PFSK-1 (cell line): ENCODE data around the gene CETN3.

ENCODE experiments used
- FOXP2 ChIP-seq: optimal IDR thresholded peaks from 2 replicates; pipeline ENCODE3; 2011; ENCODE audit warnings: borderline replicate concordance, control low read depth, inconsistent platforms; ENCODE audit not compliant: insufficient read depth; ENCODE audit errors: extremely low read length, extremely low read depth
- POLR2AphosphoS5 ChIP-seq: IDR thresholded peaks from 2 replicates; pipeline ENCODE4 v1.6.1; 2012; ENCODE audit warnings: low read depth, mild to moderate bottlenecking, control low read depth, low read length, moderate library complexity
- REST ChIP-seq, 2 experiments: IDR thresholded peaks; 2 replicates each; pipeline versions ENCODE4 v1.6.1 to v1.8.0; 2011 to 2012; ENCODE audit warnings: low read depth in 2 of 2, low read length in 2 of 2, control low read depth in 1 of 2, inconsistent platforms in 1 of 2, mild to moderate bottlenecking in 1 of 2, moderate library complexity in 1 of 2; ENCODE audit not compliant: insufficient read depth in 1 of 2
- SIN3A ChIP-seq: IDR thresholded peaks from 2 replicates; pipeline ENCODE4 v1.6.1; 2012; ENCODE audit warnings: mild to moderate bottlenecking, low read length, moderate library complexity, borderline replicate concordance; ENCODE audit not compliant: insufficient read depth
- TAF1 ChIP-seq: IDR thresholded peaks from 2 replicates; pipeline ENCODE4 v1.6.1; 2012; ENCODE audit warnings: low read length, control low read depth, borderline replicate concordance; ENCODE audit not compliant: insufficient read depth

The CETN3 gene

GRCh38 chr5:90434116-90434714, 24.7 kb upstream of the CETN3 start:
- TF ChIP-seq SIN3A (no peak), REST (IDR thresholded peaks at IDR 0.05; ENCODE audit: insufficient read depth in 1 of 2, low read depth in 2 of 2, low read length in 2 of 2) (no peak), POLR2AphosphoS5 (no peak), FOXP2 (no peak), TAF1 (no peak)

GRCh38 chr5:90424245-90424644, 14.7 kb upstream of the CETN3 start:
- TF ChIP-seq FOXP2 (no peak), REST (IDR thresholded peaks at IDR 0.05; ENCODE audit: insufficient read depth in 1 of 2, low read depth in 2 of 2, low read length in 2 of 2) (no peak), TAF1 (no peak), SIN3A (no peak), POLR2AphosphoS5 (no peak)

- TF ChIP-seq POLR2AphosphoS5 (no peak), REST (IDR thresholded peaks at IDR 0.05; ENCODE audit: insufficient read depth in 1 of 2, low read depth in 2 of 2, low read length in 2 of 2) (no peak), FOXP2 (no peak), SIN3A (no peak), TAF1 (no peak)
Measured at GRCh38 chr5:90421136-90421535, 11.6 kb upstream of the CETN3 start.

GRCh38 chr5:90418214-90418613, 8.7 kb upstream of the CETN3 start:
- TF ChIP-seq REST (IDR thresholded peaks at IDR 0.05; ENCODE audit: insufficient read depth in 1 of 2, low read depth in 2 of 2, low read length in 2 of 2) (no peak), POLR2AphosphoS5 (no peak), SIN3A (no peak), FOXP2 (no peak), TAF1 (no peak)

GRCh38 chr5:90410178-90410762, 714 bp upstream of the CETN3 start:
- TF ChIP-seq REST (IDR thresholded peaks at IDR 0.05; ENCODE audit: insufficient read depth in 1 of 2, low read depth in 2 of 2, low read length in 2 of 2) (no peak), TAF1 (no peak), FOXP2 (no peak), POLR2AphosphoS5 (no peak), SIN3A (no peak)
